AG09319 (cell line): ENCODE data around the gene HAUS1.
A peak's percentile ranks its signal among the peaks of the same experiment; 100 is the strongest.

Experiments
- DNase-seq: peaks from one replicate; pipeline ENCODE4 v3.0.0-alpha.2; 2010; ENCODE audit warnings: low read depth; ENCODE audit errors: extremely low read depth
- TF ChIP-seq, protein P1 (sequence below): IDR thresholded peaks from 2 replicates; pipeline ENCODE4 v1.5.1; 2011; ENCODE audit warnings: low read depth, mild to moderate bottlenecking, inconsistent platforms, low read length, moderate library complexity

Gene HAUS1

DNA sequence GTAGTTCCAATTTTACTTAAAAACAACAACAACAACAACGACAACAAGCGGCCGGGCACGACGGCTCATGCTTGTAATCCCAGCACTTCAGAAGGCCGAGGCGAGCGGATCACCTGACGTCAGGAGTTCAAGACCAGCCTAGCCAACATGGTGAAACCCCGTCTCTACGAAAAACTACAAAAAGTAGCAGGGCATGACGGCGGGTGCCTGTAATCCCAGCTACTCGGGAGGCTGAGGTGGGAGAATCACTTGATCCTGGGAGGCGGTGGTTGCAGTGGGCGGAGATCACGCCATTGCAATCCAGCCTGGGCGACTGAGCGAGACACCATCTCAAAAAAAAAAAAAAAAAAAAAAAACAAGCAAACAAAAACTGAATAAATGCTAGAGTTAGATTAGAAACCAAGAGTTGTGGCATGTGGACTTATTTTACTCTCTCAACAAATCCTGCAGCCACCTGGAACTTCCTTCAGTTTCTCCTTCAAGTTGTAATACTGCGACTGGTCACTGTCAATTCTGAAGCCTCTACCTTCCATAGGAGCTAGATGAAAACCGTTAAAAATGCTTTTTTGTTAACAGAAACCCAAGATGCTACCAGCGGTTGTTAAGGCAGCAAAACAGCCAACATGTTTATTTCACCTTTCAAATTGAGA lies 7.4 kb upstream of the HAUS1 start:
- no peak for DNase-seq

DNA sequence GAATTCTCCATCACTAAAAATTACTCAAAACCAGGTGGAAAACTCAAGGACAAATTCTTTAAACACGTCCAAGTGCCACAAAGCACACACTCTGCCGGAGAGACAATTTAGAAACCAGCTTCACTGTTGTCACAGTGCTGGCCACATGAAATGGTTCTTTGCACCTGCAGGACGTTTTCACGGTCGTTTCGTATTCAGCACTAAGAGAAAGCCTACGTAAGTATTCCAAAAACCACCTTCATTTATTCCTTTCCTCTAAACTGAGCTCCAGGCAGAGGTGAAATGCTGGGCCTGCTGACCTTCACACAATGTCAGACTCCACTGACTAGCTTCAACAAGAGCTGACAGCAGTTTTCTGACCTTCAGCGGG lies 6.8 kb upstream of the HAUS1 start:
- no peak for DNase-seq
- TF ChIP-seq, protein P1, sequence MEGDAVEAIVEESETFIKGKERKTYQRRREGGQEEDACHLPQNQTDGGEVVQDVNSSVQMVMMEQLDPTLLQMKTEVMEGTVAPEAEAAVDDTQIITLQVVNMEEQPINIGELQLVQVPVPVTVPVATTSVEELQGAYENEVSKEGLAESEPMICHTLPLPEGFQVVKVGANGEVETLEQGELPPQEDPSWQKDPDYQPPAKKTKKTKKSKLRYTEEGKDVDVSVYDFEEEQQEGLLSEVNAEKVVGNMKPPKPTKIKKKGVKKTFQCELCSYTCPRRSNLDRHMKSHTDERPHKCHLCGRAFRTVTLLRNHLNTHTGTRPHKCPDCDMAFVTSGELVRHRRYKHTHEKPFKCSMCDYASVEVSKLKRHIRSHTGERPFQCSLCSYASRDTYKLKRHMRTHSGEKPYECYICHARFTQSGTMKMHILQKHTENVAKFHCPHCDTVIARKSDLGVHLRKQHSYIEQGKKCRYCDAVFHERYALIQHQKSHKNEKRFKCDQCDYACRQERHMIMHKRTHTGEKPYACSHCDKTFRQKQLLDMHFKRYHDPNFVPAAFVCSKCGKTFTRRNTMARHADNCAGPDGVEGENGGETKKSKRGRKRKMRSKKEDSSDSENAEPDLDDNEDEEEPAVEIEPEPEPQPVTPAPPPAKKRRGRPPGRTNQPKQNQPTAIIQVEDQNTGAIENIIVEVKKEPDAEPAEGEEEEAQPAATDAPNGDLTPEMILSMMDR = no peak

More for the DNA sequence above, 7.4 kb upstream of the HAUS1 start:
- TF ChIP-seq, protein P1 = no peak

DNA sequence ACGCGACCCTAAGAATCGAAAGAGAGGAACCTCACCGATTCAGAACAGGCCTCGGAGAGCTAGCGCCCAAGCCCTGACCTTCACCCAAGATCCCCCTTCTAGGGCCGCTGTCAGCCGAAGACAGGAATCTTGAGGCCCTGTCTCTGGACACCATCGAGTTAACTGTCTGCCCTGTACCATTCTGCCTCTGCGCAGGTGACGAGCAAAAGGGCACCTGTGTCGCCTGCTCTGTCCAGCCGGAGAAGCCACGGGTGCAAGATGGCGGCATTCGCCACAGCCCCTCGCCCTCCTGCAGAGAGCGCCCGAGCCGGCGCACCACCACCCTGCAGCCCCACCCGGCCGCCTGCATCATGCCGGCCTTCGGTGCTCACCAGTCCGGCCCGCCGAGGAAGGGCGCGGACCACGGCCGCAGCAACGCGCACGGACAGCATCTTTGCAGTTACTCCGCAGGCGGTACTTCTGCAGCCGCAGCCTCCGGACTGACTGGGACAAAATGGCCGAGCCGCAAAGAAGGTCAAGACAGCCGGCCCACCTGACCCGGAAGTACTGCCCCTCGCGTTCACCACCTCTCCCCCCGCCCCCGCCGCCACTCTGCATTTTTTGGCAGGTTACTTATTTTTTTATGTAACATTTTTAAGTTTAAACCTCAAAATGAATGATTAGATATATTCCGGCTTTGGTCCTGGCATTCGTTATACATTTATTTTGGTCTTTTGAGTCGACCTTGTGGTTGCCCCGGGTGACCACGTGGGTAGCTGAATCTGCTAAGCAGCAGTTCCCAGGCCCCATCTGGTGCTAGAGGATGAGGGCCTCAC lies 6.2 kb upstream of the HAUS1 start, which contains the start of gene ATP5F1A:
Gene ATP5F1A, minus strand, starts transcription at position 496 of the 815 bp plus-strand sequence. Its CDS starts 65 bp downstream, at position 431.
- TF ChIP-seq, protein P1 = peak; percentile 7
- DNase-seq = peak; percentile 44

DNA sequence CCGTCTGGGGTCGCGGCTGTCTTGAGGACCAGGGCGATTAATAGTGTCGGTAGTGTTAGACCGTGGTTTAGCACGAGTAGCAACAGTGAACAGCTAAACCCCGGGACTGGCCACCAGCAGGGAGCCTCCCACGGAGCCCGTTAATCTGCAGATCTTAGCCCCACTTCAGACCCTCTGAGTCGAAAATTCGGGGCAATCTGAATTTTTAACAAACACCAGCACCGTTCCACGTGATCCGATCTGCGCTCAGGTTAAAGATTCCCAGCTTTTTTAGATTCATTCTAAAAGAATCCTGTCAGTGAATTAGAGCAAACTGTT lies 5.6 kb upstream of the HAUS1 start:
- TF ChIP-seq, protein P1 = no peak
- no peak for DNase-seq

DNA sequence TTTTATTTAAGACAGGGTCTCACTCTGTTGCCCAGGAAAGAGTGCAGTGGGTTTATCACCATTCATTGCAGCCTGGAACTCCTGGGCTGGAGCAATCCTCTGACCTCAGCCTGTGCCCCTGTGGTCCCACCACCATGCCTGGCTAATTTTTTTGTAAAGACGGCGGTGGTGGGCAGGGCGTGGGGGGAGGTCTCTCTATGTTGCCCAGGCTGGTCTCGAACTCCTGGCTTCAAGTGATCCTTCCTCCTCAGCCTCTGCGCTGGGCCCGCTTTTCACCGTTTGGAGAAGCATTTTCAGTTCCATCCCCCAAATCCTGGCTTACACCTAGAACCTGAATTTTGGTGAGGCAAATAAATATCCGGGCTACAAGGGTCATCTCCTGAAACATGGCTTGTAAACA lies 4.7 kb upstream of the HAUS1 start:
- no peak for DNase-seq
- TF ChIP-seq, protein P1 = no peak

DNA sequence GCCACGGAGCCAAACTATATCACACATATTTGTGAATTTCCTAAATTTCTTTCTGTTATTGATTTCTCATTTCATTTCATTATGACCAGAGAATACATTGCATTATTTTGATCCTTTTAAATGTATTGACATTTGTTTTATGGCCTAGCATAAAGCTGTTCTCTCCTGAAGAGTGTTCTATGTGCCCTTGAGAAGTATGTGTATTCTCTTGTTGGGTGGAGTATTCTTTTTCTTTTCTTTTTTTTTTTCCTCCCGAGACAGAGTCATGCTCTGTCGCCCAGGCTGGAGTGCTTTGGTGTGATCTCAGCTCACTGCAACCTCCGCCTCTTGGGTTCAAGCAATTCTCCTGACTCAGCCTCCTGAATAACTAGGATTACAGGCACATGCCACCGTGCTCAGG lies 5.2 kb downstream of the HAUS1 start:
- DNase-seq = no peak
- TF ChIP-seq, protein P1 = no peak

DNA sequence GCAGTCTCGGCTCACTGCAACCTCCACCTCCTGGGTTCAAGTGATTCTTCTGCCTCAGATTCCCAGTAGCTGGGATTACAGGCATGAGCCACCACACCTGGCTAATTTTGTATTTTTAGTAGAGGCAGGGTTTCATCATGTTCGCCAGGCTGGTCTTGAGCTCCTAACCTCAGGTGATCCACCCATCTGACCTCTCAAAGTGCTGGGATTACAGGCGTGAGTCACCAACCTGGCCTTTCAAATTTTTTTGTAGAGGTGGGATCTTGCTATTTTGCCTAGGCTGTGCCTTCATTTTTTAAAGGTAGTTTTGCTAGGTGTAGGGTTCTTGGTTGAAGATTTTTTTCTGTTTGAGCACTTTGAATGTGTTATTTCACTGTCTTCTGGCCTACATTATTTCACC lies 6.2 kb downstream of the HAUS1 start:
- DNase-seq = no peak
- TF ChIP-seq, protein P1 = no peak
